Heart left ventricle (tissue), 16 donors: ENCODE data around the gene CYB561A3. TPM values are rescaled to one million over a fixed set of nuclear protein-coding genes. Genes with fewer than 3 reads are reported as not detected.

Experiments
- ATAC-seq, 4 donors: fragments of 200-7000 bp; cut with Tn5 transposase; one replicate each; pipeline ENCODE4 v1.9.1; 2020 to 2022; ENCODE audit warnings: moderate library complexity in 4 of 4, mild to moderate bottlenecking in 3 of 4, moderate number of reproducible peaks in 1 of 4
- DNase-seq, 5 donors: peaks; one replicate each; pipeline ENCODE4 v3.0.0-alpha.2; 2020
- H3K27ac ChIP-seq, 12 donors: fragments of 200-600 bp; sonication (generic) in 4 of 12; one replicate each; pipeline versions ENCODE4 v1.5.0 to v1.8.0; 2016 to 2022; ENCODE audit warnings: mild to moderate bottlenecking in 2 of 12
- H3K27me3 ChIP-seq, 9 donors: fragments of 200-600 bp; sonication (generic) in 2 of 9; one replicate each; pipeline versions ENCODE4 v1.5.1 to v1.8.0; 2016 to 2022; ENCODE audit warnings: mild to moderate bottlenecking in 3 of 9
- H3K36me3 ChIP-seq, 9 donors: fragments of 200-600 bp; sonication (generic) in 2 of 9; one replicate each; pipeline versions ENCODE4 v1.5.0 to v1.8.0; 2018 to 2022; ENCODE audit warnings: mild to moderate bottlenecking in 2 of 9
- H3K4me1 ChIP-seq, 12 donors: fragments of 200-600 bp; sonication (generic) in 4 of 12; one replicate each; pipeline versions ENCODE4 v1.5.0 to v1.8.0; 2016 to 2022; ENCODE audit warnings: mild to moderate bottlenecking in 3 of 12
- H3K4me3 ChIP-seq, 12 donors: fragments of 200-600 bp; sonication (generic) in 4 of 12; one replicate each; pipeline versions ENCODE4 v1.5.0 to v1.8.0; 2017 to 2022; ENCODE audit warnings: mild to moderate bottlenecking in 9 of 12, moderate library complexity in 4 of 12
- H3K9me3 ChIP-seq, 12 donors: fragments of 200-600 bp; sonication (generic) in 4 of 12; one replicate each; pipeline versions ENCODE4 v1.5.0 to v1.8.0; 2016 to 2022; ENCODE audit warnings: mild to moderate bottlenecking in 1 of 12
- CTCF ChIP-seq, 12 donors: fragments of 200-600 bp; sonication (generic) in 4 of 12; IDR thresholded peaks; one replicate each; pipeline versions ENCODE4 v1.5.0 to v1.8.0; 2018 to 2022; ENCODE audit warnings: antibody characterized with exemption in 12 of 12, mild to moderate bottlenecking in 5 of 12
- POLR2A ChIP-seq, 2 donors: fragments of 450-650 bp; IDR thresholded peaks; one replicate each; pipeline ENCODE4 v1.6.1; 2017; ENCODE audit warnings: antibody characterized with exemption in 2 of 2, mild to moderate bottlenecking in 2 of 2, moderate library complexity in 2 of 2
- WGBS, 4 donors: extraction: QIAGEN DNeasy Blood & Tissue Kit in 2 of 4; methylation state at CpG; one replicate each; pipeline versions ENCODE4 v1.1.5 to v1.1.7; 2013 to 2018; 5-methylcytosine and 5-hydroxymethylcytosine counted together
- intact Hi-C, 10 donors: fragments of 100-400 bp; cut with DNase I; formaldehyde crosslinking; loops; one replicate each; pipeline versions ENCODE4 v1.11.1 to v1.14.2; 2022
- polyA plus RNA-seq, 2 donors: library from polyadenylated mRNA; stranded (reverse); fragments of 200-250 nt; gene quantifications; one replicate each; pipeline ENCODE4 v1.2.3, GENCODE V29; 2013
- total RNA-seq, 9 donors: library from RNA; depleted of rRNA in 2 of 9; stranded (reverse); fragments of >200 nt in 2 of 9; fragmentation: NEBNext Ultra II Directional in 3 of 9; extraction: Animal tissue kit (Norgen Biotek cat#: 25700) in 3 of 9; gene quantifications; one replicate each; pipeline versions ENCODE4 v1.1.0 to v1.2.4, GENCODE V29; 2016 to 2023
- donor health status: ischemic (EF 13 %, LVEDD 7.1; RV severe dilation, severe dysfunction).
- donor health status: healthy with polysubstance abuse.
- donor health status: DM: no; HTN: yes; CAD: no.
- donor health status: DM: no; HTN: no; CAD: no.
- donor health status: ischemic (EF 25% LVEDD 6.9; RV normal size, moderate dysfunction).
- donor health status: ischemic (EF 25% LVEDD 5.7; RV mildly dilated, moderate dysfunction).
- donor health status: healthy.
- donor health status: DM: yes; HTN: yes; CAD: no.
- donor health status: ischemic (EF 35%, LVEDD 5.7; RV mildly dilated, moderate dysfunction).
- donor health status: nonischemic (EF 11% LVEDD 7.7; RV severe dilation, severe dysfunction).
- donor health status: DM: yes; HTN: yes; CAD: no.
- donor health status: PGD.
- donor health status: ischemic (EF 29% LVEDD 5.4; RV normal size, mild dysfunction).
- donor health status: nonischemic (EF 23%, LVEDD 6.1; RV moderate dilation, normal function).

The CYB561A3 gene
- total and polyA plus RNA-seq, 11 donors, result 6.7 to 23.9 (median 11.9) TPM

DNA sequence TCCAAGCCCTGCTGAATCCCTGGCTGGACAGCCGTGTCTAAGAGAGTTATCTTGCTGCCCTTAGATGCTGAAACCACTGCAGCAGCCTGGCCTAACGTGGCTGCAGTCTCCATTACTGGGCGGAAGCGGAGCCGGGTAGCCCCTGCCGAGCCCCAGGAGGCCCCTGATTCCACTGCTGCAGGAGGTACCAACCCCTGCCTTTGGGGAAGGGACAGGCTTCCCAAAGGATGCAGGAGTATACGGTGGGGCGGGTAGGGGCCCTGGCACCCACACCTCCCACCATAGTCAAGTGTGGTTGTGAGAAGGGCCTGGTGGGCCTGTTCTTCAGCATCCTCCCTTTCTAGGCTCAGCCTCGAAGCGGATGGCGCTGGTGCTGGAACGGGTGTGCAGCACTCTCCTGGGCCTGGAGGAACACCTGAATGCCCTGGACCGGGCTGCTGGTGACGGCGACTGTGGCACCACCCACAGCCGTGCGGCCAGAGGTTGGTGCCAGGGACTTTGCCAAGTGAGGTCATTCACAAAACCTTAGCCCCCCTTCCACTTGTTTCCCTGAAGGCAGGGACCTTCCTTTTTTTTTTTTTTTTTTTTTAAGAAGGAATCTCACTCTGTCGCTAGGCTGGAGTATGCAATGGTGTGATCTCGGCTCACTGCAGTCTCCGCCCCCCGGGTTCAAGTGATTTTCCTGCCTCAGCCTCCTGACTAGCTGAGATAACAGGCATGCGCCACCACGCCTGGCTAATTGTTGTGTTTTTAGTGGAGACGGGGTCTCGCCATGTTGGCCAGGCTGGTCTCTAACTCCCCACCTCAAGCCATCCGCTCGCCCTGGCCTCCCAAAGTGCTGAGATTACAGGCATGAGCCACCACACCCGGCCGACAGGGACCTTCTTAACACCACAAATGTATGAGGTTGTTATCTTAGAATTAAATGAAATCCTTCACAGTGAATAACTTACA is 17.6 kb downstream of the CYB561A3 start:
- no peak for TF ChIP-seq POLR2A (IDR thresholded peaks at IDR 0.05)
- no peak for TF ChIP-seq CTCF (IDR thresholded peaks at IDR 0.05)
- WGBS, 4 donors, result 93 to 96% (median 95%) methylated on average over 26 to 29 of the region's 29 CpGs

GRCh38 chr11:61342207-61342803 is 19.4 kb downstream of the CYB561A3 start:
- H3K36me3 ChIP-seq, result peaks cover 0 to 22% (median 7%) of the 10 kb centered on the region in 9 donors
- H3K27ac ChIP-seq, result no peak overlapping the region
- H3K4me3 ChIP-seq, result no peak overlapping the region
- no peaks in the 10 kb centered on the region for H3K9me3 ChIP-seq
- 89 to 96% (median 92%) methylated on average over 13 to 20 of the region's 20 CpGs for WGBS, 4 donors
- no peak for TF ChIP-seq CTCF (IDR thresholded peaks at IDR 0.05)
- TF ChIP-seq POLR2A (IDR thresholded peaks at IDR 0.05), result no peak
- H3K4me1 ChIP-seq, result no peaks in the 10 kb centered on the region
- intact Hi-C loops, result no loop called here
- no peak for ATAC-seq
- peak in 1 of 5 donors; percentile 10 for DNase-seq
- H3K27me3 ChIP-seq, result no peaks in the 10 kb centered on the region

More for the DNA sequence above, 17.6 kb downstream of the CYB561A3 start:
- DNase-seq, result peak in 1 of 5 donors; percentile 21
- Histone ChIP-seq H3K27me3 (no peaks in the 10 kb centered on the region), H3K4me3 (no peak overlapping the region), H3K27ac (no peak overlapping the region), H3K36me3 (peaks cover 0 to 33% (median 10%) of the 10 kb centered on the region in 9 donors), H3K9me3 (no peaks in the 10 kb centered on the region), H3K4me1 (peaks cover 0 to 11% (median 0%) of the 10 kb centered on the region in 12 donors)
- intact Hi-C loops, result no loop called here
- ATAC-seq, result no peak

DNA sequence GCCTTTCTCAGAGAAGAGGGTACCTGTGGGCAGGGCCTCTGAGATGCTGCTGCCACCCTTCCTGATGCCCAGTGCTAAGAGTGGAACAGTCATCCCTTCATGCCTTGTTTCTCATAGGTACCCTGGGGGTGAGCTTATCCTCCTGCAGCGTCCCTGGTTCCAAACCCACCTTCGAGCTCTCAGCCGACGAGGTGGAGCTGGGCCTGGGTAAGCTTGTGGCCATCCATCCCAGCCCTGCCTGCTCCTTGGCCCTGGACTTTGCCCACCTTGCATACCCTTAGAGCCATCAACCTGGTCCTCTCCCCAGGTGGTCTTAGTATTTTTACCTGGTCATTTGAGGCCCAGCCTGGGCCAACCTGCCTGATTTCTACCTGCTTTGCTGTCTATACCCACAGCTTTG is 20.0 kb downstream of the CYB561A3 start:
- Histone ChIP-seq H3K36me3 (peaks cover 0 to 22% (median 7%) of the 10 kb centered on the region in 9 donors), H3K4me1 (no peaks in the 10 kb centered on the region), H3K9me3 (no peaks in the 10 kb centered on the region), H3K4me3 (no peak overlapping the region), H3K27ac (no peak overlapping the region), H3K27me3 (no peaks in the 10 kb centered on the region)
- DNase-seq (no peak), ATAC-seq (no peak)
- WGBS, 4 donors, result 93 to 97% (median 95%) methylated on average over 4 of the region's 4 CpGs
- intact Hi-C loops, result no loop called here
- TF ChIP-seq CTCF (IDR thresholded peaks at IDR 0.05) (no peak), POLR2A (IDR thresholded peaks at IDR 0.05) (no peak)

DNA sequence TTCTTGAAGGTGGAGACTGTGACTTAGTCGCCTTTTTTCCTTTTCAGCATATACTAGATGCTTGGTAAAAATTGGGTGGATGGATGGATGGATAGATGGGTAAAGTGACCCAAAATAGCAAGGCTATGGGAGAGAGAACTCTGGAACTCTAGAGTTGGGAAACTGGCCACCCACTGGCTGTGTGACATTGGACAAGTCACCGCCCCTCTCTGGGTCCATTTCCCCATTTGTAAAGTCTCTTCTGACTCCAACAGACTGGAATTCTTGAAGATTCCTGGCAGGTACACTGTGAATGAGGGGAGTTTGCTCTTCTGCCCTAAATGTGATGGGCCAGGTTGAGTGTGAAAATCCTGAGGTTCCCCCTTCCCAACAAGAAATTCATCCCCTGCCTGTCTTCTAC is 20.7 kb downstream of the CYB561A3 start:
- 95 to 100% (median 98%) methylated on average over 2 of the region's 2 CpGs for WGBS, 4 donors
- no peak for DNase-seq

More for the DNA sequence above, 20.7 kb downstream of the CYB561A3 start:
- H3K27ac ChIP-seq, result no peak overlapping the region
- H3K36me3 ChIP-seq, result peaks cover 0 to 22% (median 5%) of the 10 kb centered on the region in 9 donors
- peaks cover 0 to 7% (median 4%) of the 10 kb centered on the region in 12 donors for H3K4me1 ChIP-seq
- intact Hi-C loops, result no loop called here
- no peak overlapping the region for H3K4me3 ChIP-seq
- TF ChIP-seq POLR2A (IDR thresholded peaks at IDR 0.05) (no peak), CTCF (IDR thresholded peaks at IDR 0.05) (no peak)
- no peaks in the 10 kb centered on the region for H3K9me3 ChIP-seq
- ATAC-seq, result no peak
- no peaks in the 10 kb centered on the region for H3K27me3 ChIP-seq
